NCI-H1105 treated with DMSO at 0.1 percent for 48 hours (cell line): ENCODE results near the gene MED25.

Experiments used
- DNase-seq: peaks from one replicate; lab custom pipeline; 2025; lab: John Stamatoyannopoulos, UW

Gene MED25

GRCh38 chr19:49873834-49874233 lies 55.7 kb downstream of the MED25 start:
- DNase-seq = no peak

GRCh38 chr19:49874503-49875157 lies 56.5 kb downstream of the MED25 start:
- no peak for DNase-seq

- DNase-seq = no peak
These were observed 57.1 kb downstream of the MED25 start for GRCh38 chr19:49875177-49875576.

GRCh38 chr19:49875857-49876421 lies 57.9 kb downstream of the MED25 start:
- DNase-seq = peak; percentile 37

GRCh38 chr19:49876422-49877019 lies 58.4 kb downstream of the MED25 start:
- peak; percentile 99 for DNase-seq

- peak; percentile 100 for DNase-seq
These were observed 59.2 kb downstream of the MED25 start, which contains the start of the genes AKT1S1 and TBC1D17 for GRCh38 chr19:49877020-49877878. Gene AKT1S1, minus strand, starts transcription at chr19:49877355. Its CDS starts 4,060 bp downstream, at chr19:49873295. Gene TBC1D17, plus strand, starts transcription at chr19:49877702. Its CDS starts 22 bp downstream, at chr19:49877724.

GRCh38 chr19:49877879-49878743 lies 60.0 kb downstream of the MED25 start:
- peak; percentile 91 for DNase-seq

- no peak for DNase-seq
These were observed 60.6 kb downstream of the MED25 start for GRCh38 chr19:49878744-49879070.

- DNase-seq = no peak
These were observed 61.3 kb downstream of the MED25 start for GRCh38 chr19:49879243-49879963.

- DNase-seq = no peak
These were observed 62.2 kb downstream of the MED25 start for GRCh38 chr19:49880162-49880869.

GRCh38 chr19:49881186-49881585 lies 63.1 kb downstream of the MED25 start:
- DNase-seq = no peak

GRCh38 chr19:49881672-49882394 lies 63.7 kb downstream of the MED25 start:
- DNase-seq = no peak

GRCh38 chr19:49882643-49883042 lies 64.6 kb downstream of the MED25 start:
- DNase-seq = no peak

GRCh38 chr19:49883094-49883493 lies 65.0 kb downstream of the MED25 start:
- DNase-seq = no peak

- DNase-seq = no peak
These were observed 66.0 kb downstream of the MED25 start for GRCh38 chr19:49884109-49884508.

- no peak for DNase-seq
These were observed 66.7 kb downstream of the MED25 start for GRCh38 chr19:49884760-49885159.
